Smooth muscle cell of the umbilical artery (primary cell): ENCODE data around the gene AKR1C8. TPM values are rescaled to one million over a fixed set of nuclear protein-coding genes. Genes with fewer than 3 reads are reported as not detected.

Source experiments
- total RNA-seq: library from RNA; depleted of rRNA; stranded (reverse); fragments of >200 nt; gene quantifications from 2 replicates; pipeline ENCODE4 v1.2.3, GENCODE V29; 2014

AKR1C8 gene
- not detected in 2 replicates for total RNA-seq

GRCh38 chr10:5184987-5185775 lies at the start of gene AKR1C8:
AKR1C8 (minus strand) TSS chr10:5185150; CDS start chr10:5185104, 46 bp downstream.

DNA sequence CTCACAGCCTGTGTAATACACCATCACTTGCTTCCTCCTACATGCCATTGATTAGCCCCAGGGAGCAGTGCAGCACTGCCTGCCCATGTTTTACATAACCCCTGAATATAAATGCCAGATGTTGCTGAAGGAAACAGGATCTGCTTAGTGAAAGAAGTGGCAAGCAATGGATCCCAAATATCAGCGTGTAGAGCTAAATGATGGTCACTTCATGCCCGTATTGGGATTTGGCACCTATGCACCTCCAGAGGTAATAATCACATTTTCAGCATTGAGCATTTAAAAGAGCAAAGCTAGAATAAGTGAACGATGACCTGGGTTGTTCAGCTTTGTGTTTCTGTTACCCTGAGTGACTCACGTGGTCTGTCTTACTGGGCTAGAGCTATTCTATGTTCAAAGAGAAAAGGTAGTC lies 11.8 kb upstream of the AKR1C8 start, which contains the start of gene AKR1C4:
Gene AKR1C4, plus strand, starts transcription at position 136 of the 412 bp plus-strand sequence. Its CDS starts 31 bp downstream, at position 167.

Other genes with a start within 250 kb of the AKR1C8 start
- 6.8 and 8.3 TPM in 2 replicates for gene AKR1C1, start 221.7 kb downstream of the AKR1C8 start, total RNA-seq
- gene AKR1C2, start 181.3 kb downstream of the AKR1C8 start, total RNA-seq = 1.2 and 1.7 TPM in 2 replicates
- gene AKR1C3, start 90.7 kb downstream of the AKR1C8 start, total RNA-seq = 1.2 TPM in 2 replicates
- gene AKR1C4, start 11.7 kb upstream of the AKR1C8 start, total RNA-seq = not detected in 2 replicates
- not detected in 2 replicates for gene UCN3, start 179.8 kb upstream of the AKR1C8 start, total RNA-seq
- gene TUBAL3, start 219.7 kb upstream of the AKR1C8 start, total RNA-seq = not detected in 2 replicates
- 28.8 and 127 TPM in 2 replicates for gene NET1, start 227.4 kb upstream of the AKR1C8 start, total RNA-seq